HG03025 (cell line): ENCODE data around the gene OR8A1.
"Not testable (repeated sequence)": the region's sequence is repeated elsewhere in the genome, so short reads cannot be mapped to it uniquely, and the experiment has no call there.

Experiments used
- ATAC-seq: cut with Tn5 transposase; IDR thresholded peaks from one replicate; pipeline ENCODE4 v1.9.1; 2021; ENCODE audit warnings: mild to moderate bottlenecking, moderate library complexity; ENCODE audit not compliant: unreplicated experiment, low FRiP score

Gene OR8A1

DNA sequence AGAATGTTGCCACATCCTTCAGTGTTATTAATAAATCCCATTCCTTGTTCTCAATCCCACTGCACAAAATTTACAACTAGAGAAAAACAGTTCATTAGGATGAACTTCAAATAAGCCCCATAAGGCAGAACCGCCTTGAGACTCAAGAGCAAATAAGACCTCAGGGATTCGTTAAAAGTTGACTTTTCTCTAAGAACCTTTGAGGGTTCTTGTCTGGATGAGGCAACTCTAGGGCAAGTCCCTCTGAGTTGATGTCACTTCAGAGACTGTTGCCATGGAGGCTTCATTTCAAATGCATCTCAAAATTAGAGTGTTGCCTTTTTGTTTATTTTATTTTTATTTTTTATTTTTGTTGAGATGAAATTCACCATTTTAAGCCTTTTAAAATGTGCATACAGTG, 21.6 kb downstream of the OR8A1 start:
- no peak for ATAC-seq

DNA sequence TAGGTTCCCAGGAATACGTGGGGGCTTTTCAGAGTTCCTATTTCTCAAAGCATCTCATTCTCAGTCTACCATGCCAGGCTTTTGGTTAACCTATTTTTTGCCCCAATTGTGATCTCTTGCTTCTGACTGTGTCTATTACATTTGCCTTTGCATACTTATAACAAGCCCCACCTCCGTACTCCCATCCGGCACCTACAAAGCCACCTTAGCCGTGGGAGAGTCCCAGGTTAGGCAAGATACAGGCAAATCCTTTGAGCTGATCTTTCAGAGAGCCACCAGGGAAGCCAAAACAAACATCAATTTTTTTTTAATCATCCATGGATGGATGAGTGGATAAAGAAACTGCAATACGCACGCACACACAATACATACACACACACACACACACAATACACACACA, 22.8 kb downstream of the OR8A1 start:
- no peak for ATAC-seq

DNA sequence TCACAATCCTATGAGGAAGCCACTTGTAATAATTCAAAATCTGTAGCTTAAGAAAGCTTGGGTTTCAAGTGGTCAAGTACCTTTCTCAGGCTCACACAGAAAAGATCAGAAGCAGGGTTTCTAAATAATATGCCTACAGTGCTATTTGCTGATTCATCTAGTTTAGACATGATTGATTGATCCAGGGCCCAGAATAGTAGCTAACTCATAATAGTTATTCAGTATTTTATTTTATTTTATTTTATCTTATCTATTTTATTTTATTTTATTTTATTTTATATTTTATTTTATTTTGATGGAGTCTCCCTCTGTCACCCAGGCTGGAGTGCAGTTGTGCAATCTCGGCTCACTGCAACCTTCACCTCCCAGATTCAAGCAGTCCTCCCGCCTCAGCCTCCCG, 25.5 kb downstream of the OR8A1 start:
- ATAC-seq: no peak

DNA sequence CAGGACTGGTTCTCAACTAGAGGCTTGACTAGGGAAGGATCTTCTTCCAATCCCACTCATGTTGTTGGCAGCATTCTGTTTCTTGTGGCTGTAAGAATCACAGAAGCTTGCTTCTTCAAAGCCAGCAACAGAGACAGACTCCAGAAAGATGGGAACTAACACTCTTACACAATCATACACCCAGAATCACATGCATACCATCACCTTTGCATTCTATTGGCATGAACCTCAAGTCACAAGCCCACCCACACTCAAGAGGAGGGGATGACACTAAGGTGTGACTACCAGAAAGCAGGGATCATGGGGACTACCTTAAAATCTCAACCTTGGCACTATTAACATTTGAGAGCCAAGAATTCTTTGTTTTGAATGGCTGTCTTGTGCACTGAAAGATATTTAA, 27.8 kb downstream of the OR8A1 start:
- no peak for ATAC-seq

DNA sequence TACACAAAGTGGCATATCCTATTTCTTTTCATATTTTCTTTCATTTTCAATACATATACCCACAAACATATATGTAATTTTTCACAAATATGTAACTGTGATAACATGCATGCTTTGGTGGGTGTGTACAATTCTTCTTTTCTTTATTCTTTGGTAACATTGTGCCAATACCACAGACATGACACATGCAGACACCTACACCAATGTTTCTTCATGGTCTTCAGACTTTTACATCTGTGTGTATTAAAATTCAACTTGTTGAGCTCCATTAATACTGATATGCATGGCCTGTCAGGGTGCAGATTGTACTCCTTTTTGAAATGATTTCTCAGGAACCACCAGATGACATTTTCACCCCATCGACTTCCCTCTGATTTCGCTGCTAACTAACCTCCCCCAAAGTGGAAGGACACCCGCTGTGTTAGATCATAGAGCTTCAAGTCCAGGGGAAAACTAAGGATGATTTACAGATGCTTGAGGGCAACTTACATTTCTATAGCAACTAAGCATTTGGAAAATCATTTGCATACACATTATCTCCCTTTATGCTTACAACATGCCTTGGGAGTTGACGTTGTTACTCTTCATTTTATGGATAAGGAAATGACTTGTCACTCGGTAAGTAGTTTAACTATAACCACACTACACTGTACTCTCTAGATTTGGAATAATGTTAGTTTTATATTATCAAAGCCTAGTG, 31.0 kb downstream of the OR8A1 start:
- no peak for ATAC-seq

DNA sequence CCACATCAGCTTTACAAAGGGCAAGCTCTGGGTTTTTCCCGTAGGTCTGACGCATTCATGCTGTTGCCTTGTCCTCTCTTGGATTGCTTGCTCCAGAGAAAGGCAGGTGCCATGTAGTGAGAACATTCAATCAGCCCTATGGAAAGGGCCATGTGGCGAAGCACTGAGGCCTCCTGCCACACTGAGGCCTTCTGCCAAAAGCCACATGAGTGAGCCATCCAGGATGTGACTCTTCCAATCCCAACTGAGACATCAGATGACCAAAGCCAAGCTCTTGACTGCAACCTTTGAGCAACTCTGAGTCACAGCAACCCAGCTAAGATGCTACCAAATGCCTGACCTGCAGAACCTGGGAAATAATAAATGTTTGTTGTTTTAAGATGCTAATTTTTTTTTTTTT, 32.4 kb downstream of the OR8A1 start:
- ATAC-seq: no peak

DNA sequence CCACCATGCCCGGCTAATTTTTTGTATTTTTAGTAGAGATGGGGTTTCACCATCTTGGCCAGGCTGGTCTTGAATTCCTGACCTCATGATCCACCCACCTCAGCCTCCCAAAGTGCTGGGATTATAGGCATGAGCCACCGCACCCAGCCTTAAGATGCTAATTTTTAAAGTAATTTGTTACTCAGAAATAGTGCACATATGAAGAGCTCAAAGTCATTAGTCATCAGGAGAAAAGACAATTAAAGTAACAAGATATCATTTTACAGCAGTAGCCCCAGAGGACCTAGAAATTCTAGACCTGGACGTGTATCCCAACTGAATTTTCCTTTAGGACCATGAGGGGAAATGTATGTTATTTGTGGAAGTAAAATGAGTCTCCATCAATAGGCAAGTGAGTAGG, 32.9 kb downstream of the OR8A1 start:
- not testable (repeated sequence) for ATAC-seq

DNA sequence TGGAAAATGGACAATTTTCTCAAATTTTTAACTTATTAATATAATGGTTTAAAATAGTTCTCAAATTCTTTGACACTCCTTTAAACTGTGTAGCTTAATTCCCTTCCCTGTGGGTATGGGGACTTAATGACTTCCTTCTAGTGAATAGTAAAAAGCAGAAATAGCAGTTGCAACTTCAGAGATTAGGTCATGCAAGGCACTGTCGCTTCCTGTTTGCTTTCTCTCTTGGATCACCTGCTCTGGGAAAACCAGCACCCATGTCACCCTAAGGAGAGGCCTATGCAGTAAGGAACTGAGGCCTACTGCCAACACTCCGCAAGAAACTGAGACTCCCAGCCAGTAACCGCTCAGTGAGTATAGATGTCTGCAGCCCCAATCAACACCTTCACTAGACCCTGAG, 35.9 kb downstream of the OR8A1 start:
- ATAC-seq: no peak

DNA sequence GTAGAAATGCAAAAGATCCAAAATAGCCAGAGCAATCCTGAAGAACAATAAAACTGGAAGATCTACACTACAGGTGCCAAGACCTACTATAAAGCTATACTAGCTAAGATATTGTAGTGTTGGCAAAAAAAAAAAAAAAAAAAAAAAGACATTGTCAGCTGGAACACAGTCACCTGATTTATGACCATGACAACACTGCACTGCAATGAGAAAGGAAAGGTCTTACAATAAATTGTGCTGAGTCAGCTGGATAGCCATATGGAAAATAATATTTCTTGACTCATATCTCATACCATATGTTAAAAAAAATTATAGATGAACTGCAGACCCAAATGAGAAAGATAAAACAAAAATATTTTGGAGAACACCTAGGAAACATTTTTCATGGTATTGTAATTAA, 38.4 kb downstream of the OR8A1 start:
- no peak for ATAC-seq

DNA sequence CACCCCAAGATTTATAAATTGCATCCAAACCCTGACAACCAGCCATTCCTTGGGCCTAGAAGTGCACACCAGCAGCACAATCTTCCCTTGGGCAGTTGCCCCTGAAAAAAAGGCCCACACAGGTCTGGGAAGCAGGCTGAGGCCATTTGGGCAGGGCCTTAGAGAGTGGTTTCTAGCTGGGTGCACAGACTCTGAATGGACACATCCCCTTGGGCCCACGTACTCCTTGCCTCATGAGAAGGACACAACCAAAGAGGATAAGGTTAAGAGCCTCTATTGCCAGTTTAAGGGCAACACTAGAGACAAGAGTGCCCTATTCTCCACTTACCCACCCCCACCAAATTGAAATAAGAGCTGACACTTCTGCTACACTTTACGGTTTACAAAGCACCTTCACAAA, 40.5 kb downstream of the OR8A1 start:
- no peak for ATAC-seq

DNA sequence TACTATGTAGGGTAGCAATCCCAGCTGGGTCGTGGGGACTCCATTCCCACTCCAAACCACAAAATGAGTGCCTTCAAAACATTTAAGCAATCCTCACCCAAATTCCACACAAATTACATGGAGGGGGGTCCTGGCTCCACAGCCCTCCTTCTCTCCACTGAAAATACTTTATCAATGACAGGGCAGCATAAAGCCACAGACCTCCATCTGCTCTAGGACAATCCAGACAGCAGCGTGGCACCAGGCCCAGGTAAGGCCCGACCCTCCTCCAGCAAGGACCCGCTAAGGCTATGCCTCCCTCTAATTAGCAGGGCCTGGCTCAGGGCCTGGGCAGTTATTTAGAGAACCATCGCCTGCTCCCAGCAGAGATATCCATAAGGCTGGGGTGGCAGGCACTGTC, 41.3 kb downstream of the OR8A1 start, which contains the start of gene PANX3:
Gene PANX3, plus strand, starts transcription at position 365 of the 400 bp plus-strand sequence. CDS start 129 bp downstream, outside the sequence.
- no peak for ATAC-seq

DNA sequence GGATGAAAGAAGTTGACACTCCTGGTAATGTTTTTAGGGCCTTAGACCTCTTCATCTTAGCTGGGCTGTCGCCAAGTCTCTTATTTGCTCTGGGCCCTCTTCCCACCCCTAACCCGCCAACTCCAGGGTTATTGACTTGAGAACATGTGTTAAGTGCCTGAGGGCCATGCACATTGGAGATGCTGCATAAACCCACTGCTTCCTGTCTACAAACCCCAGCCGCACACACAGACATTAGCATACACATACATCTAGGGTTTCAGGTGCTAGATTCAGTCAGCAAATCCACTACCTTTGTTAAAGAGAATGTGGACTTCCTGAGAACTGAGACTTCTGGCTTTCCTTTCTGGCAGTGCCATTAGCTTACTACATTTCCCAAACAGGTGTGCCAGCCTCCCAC, 42.2 kb downstream of the OR8A1 start:
- ATAC-seq: no peak

DNA sequence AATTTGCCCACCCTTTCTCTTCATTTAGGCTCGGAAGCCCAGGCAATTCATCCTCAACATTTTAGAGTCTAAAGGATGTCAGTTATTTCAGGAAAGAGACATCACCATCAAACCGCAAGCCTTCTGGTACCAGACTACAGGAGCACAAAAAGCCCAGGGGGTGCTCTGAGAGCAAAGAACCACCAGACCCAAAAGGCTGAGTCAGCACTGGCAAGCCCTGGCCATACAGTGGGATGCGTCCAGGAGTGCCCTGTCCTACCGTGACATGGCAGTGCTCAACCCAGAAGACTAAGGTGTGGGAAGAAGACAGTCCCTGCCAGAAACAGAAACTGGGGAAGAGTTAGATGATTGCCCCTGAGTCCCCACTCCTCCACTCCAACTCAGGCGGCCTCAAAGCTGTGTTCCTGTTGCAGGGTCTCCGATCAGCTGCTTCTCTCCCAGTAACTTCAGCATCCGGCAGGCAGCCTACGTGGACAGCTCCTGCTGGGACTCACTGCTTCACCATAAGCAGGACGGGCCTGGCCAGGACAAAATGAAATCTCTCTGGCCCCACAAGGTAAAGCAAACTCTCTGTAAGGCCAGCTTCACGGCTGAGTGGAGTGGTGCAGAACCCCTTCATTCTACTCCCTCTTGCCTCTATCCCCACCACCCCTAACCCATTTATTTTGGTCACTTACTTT, 42.9 kb downstream of the OR8A1 start:
- no peak for ATAC-seq

DNA sequence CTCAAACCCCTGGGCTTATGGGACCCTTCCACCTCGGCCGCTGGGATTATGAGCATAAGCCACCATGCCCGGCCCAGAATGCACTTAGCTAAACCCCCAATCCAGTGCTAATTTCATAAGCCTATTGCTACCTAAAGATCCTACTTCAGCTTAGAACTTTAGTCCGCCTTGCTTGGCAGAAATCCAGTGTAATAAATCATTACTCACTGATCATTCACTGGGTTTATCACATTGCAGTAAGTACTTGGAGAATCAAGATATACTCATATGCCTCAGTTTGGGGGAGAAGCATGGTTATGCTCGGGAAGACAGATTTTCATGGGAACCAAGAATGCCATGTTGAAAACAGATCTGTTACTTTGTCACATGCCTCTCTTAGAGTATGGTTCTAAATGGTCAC, 49.1 kb downstream of the OR8A1 start:
- no peak for ATAC-seq
